ENCODE data around the gene HTRA2.

DNA sequence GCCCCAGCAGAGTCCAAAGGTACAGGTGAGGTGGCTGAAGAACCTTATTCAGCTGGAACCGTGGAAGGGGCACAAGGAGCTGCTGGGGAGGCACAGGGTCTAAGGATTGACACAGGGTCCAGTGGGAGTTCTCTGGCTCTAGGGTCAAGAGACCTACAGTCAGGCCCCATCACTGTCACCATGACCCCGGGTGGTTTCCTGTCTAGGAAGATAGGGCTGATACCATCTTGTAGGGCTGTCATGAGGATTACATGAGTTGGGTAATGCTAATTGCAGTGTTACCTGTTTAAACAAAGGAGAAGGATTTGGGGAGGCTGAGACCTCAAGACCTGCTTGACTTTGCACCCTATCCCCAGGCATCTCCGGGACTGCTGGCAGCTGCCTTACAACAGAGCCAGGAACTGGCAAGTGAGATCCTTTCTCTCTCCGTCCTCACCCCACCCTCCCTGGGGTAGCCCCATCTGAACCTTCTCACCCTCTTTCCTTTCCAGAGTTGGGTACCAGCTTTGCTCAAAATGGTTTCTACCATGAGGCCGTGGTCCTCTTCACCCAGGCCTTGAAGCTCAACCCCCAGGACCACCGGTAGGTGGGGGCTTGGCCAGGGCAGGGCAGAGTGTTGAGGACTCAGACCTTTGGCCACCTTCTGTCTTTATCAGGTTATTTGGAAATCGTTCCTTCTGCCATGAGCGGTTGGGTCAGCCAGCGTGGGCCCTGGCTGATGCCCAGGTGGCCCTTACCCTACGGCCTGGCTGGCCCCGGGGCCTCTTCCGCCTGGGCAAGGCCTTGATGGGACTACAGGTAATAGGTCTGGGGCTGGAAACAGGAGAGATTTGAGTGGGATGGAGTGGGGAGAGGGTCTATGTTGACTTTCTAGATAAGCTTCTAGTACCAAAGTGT, 37.8 kb upstream of the HTRA2 start:
- TF ChIP-seq, protein P1, sequence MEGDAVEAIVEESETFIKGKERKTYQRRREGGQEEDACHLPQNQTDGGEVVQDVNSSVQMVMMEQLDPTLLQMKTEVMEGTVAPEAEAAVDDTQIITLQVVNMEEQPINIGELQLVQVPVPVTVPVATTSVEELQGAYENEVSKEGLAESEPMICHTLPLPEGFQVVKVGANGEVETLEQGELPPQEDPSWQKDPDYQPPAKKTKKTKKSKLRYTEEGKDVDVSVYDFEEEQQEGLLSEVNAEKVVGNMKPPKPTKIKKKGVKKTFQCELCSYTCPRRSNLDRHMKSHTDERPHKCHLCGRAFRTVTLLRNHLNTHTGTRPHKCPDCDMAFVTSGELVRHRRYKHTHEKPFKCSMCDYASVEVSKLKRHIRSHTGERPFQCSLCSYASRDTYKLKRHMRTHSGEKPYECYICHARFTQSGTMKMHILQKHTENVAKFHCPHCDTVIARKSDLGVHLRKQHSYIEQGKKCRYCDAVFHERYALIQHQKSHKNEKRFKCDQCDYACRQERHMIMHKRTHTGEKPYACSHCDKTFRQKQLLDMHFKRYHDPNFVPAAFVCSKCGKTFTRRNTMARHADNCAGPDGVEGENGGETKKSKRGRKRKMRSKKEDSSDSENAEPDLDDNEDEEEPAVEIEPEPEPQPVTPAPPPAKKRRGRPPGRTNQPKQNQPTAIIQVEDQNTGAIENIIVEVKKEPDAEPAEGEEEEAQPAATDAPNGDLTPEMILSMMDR (IDR thresholded peaks at IDR 0.05) = no peak
- TF ChIP-seq POLR2A (IDR thresholded peaks at IDR 0.05) = no peak
